Anterior cingulate cortex (tissue), 58 donors: ENCODE results near the gene ALKBH2.

Experiments
- DNase-seq, 58 donors: peaks; one replicate each; lab custom pipeline; 2025; lab: John Stamatoyannopoulos, UW

ALKBH2 gene

GRCh38 chr12:109093022-109093918 is at the start of gene ALKBH2:
TSS of gene ALKBH2 (minus strand) at chr12:109093472. CDS start at chr12:109092786, 686 bp downstream.
- DNase-seq = peak; percentile 30 to 97 (median 88)

GRCh38 chr12:109140560-109140959 is 47.3 kb upstream of the ALKBH2 start:
- DNase-seq = no peak

- DNase-seq = no peak
Measured at GRCh38 chr12:109139791-109140190, 46.5 kb upstream of the ALKBH2 start.

GRCh38 chr12:109139360-109139759 is 46.1 kb upstream of the ALKBH2 start:
- no peak for DNase-seq

- DNase-seq = no peak
Measured at GRCh38 chr12:109137055-109137454, 43.8 kb upstream of the ALKBH2 start.

GRCh38 chr12:109134186-109134917 is 41.1 kb upstream of the ALKBH2 start:
- peak in 2 of 58 donors; percentile 5 to 7 for DNase-seq

GRCh38 chr12:109131154-109132050 is 38.1 kb upstream of the ALKBH2 start:
- peak in 8 of 58 donors; percentile 4 to 60 (median 19) for DNase-seq

- no peak for DNase-seq
Measured at GRCh38 chr12:109130297-109131153, 37.3 kb upstream of the ALKBH2 start.

GRCh38 chr12:109127533-109128242 is 34.4 kb upstream of the ALKBH2 start:
- DNase-seq = no peak

- no peak for DNase-seq
Measured at GRCh38 chr12:109126784-109127183, 33.5 kb upstream of the ALKBH2 start.

- no peak for DNase-seq
Measured at GRCh38 chr12:109125791-109126190, 32.5 kb upstream of the ALKBH2 start.

- no peak for DNase-seq
Measured at GRCh38 chr12:109124878-109125648, 31.8 kb upstream of the ALKBH2 start.

GRCh38 chr12:109121346-109121880 is 28.1 kb upstream of the ALKBH2 start:
- no peak for DNase-seq

GRCh38 chr12:109120557-109120956 is 27.3 kb upstream of the ALKBH2 start:
- no peak for DNase-seq

- no peak for DNase-seq
Measured at GRCh38 chr12:109120095-109120494, 26.8 kb upstream of the ALKBH2 start.

- no peak for DNase-seq
Measured at GRCh38 chr12:109116611-109116949, 23.3 kb upstream of the ALKBH2 start.

GRCh38 chr12:109115758-109116610 is 22.7 kb upstream of the ALKBH2 start, which contains the start of gene ACACB:
TSS of gene ACACB (plus strand) at chr12:109116587. CDS start at chr12:109139406, 22,819 bp downstream.
- peak in 54 of 58 donors; percentile 12 to 96 (median 74) for DNase-seq
